ENCODE measurements around the gene TM4SF20. TPM values are rescaled to one million over a fixed set of nuclear protein-coding genes. Genes with fewer than 3 reads are reported as not detected.

Gene TM4SF20
- total and polyA plus RNA-seq, 10 of the 15 experiments (the other 5 are each of a cell fraction or from before 2014, with no cell fraction given): 0.04 to 0.07 TPM; not detected in 8

DNA sequence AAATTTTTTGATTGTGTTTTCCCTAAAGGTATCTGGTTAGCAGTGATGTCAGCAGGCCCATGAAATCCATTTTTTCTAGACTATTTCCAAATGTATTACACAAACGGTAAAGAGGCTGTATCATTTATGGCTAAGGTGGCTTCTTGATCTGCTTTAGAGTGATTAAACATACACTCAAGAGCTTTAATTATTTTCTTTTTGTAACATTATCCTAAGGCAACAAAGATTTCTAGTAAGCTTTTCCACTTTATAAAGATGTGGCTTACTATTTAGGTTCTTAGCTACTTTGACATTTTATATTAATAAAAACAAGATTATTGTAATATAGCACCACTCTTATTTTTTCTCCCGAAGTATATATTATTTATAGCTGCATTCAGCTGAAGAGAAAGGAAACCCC lies 37.6 kb downstream of the TM4SF20 start:
- H3K27me3 ChIP-seq (replicated peaks in 1 of 2; ENCODE audit: control insufficient read depth in 2 of 2, insufficient read depth in 2 of 2, low read length in 1 of 2): no peaks in the 10 kb centered on the region
- no peak overlapping the region for H3K4me3 ChIP-seq
- SMC1A ChIA-PET (ENCODE audit: uncharacterized antibody, unreplicated experiment): interaction anchor here (0.9 kb wide), 1 partner anchor 15 kb away, joined by 4 read pairs; no protein-coding TSS in a partner anchor
- ATAC-seq (no peak), DNase-seq (ENCODE audit: low read depth, low spot score) (no peak), FAIRE-seq (no peak)
- no peak overlapping the region for H2AFZ ChIP-seq (ENCODE audit: control insufficient read depth, low read depth, low read length)
- in situ Hi-C loops (cut with MboI) (no loop called here), intact Hi-C loops (cut with micrococcal nuclease; ENCODE audit: unreplicated experiment) (no loop called here)
- POLR2A ChIA-PET: no interaction called here
- CTCF ChIA-PET: interaction anchor here (1.4 kb wide), 1 partner anchor 14 kb away, joined by 3 read pairs; no protein-coding TSS in a partner anchor
- H3K4me1 ChIP-seq (ENCODE audit: control insufficient read depth, insufficient read depth, low read length): no peaks in the 10 kb centered on the region
- BruUV-seq (replicated peaks): no TSS peak
- no peaks in the 10 kb centered on the region; the same call in 1 of the 2 replicates for H3K79me2 ChIP-seq (ENCODE audit: control insufficient read depth, insufficient read depth, low read length)
- peaks cover 0 to 8% of the 10 kb centered on the region in 2 experiments; a peak in 2 of 4 replicates for H3K36me3 ChIP-seq (ENCODE audit: control insufficient read depth in 2 of 2, insufficient read depth in 2 of 2, low read length in 1 of 2)
- RAD21 ChIA-PET (ENCODE audit: unreplicated experiment): no interaction called here
- TF ChIP-seq SUPT20H (IDR thresholded peaks at IDR 0.05; ENCODE audit: borderline replicate concordance, control insufficient read depth, low read depth, low read length) (no peak), IRF4 (IDR thresholded peaks at IDR 0.05; ENCODE audit: low read depth, low read length) (no peak), SMAD5 (IDR thresholded peaks at IDR 0.05; ENCODE audit: low read depth) (no peak), NFYA (IDR thresholded peaks at IDR 0.05; ENCODE audit: borderline replicate concordance, low read depth, low read length) (no peak), ZBED1 (IDR thresholded peaks at IDR 0.05; ENCODE audit: borderline replicate concordance) (no peak), ASH2L (IDR thresholded peaks at IDR 0.05; ENCODE audit: borderline replicate concordance, low read depth) (no peak), NFXL1 (IDR thresholded peaks at IDR 0.05; ENCODE audit: borderline replicate concordance) (no peak), MTA2 (IDR thresholded peaks at IDR 0.05; ENCODE audit: low read depth) (no peak), ZZZ3 (IDR thresholded peaks at IDR 0.05; ENCODE audit: control insufficient read depth, insufficient read length, low read depth) (no peak), RBBP5 (conservative IDR thresholded peaks at IDR 0.05) (no peak), EED (IDR thresholded peaks at IDR 0.05; ENCODE audit: low read depth) (no peak)
- TF ChIP-seq, protein P1, sequence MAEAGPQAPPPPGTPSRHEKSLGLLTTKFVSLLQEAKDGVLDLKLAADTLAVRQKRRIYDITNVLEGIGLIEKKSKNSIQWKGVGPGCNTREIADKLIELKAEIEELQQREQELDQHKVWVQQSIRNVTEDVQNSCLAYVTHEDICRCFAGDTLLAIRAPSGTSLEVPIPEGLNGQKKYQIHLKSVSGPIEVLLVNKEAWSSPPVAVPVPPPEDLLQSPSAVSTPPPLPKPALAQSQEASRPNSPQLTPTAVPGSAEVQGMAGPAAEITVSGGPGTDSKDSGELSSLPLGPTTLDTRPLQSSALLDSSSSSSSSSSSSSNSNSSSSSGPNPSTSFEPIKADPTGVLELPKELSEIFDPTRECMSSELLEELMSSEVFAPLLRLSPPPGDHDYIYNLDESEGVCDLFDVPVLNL (IDR thresholded peaks at IDR 0.05; ENCODE audit: low read depth, low read length): no peak
- TF ChIP-seq, protein P2, sequence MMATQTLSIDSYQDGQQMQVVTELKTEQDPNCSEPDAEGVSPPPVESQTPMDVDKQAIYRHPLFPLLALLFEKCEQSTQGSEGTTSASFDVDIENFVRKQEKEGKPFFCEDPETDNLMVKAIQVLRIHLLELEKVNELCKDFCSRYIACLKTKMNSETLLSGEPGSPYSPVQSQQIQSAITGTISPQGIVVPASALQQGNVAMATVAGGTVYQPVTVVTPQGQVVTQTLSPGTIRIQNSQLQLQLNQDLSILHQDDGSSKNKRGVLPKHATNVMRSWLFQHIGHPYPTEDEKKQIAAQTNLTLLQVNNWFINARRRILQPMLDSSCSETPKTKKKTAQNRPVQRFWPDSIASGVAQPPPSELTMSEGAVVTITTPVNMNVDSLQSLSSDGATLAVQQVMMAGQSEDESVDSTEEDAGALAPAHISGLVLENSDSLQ (IDR thresholded peaks at IDR 0.05): no peak
- TF ChIP-seq, protein P3, sequence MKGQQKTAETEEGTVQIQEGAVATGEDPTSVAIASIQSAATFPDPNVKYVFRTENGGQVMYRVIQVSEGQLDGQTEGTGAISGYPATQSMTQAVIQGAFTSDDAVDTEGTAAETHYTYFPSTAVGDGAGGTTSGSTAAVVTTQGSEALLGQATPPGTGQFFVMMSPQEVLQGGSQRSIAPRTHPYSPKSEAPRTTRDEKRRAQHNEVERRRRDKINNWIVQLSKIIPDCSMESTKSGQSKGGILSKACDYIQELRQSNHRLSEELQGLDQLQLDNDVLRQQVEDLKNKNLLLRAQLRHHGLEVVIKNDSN (IDR thresholded peaks at IDR 0.05; ENCODE audit: borderline replicate concordance, extremely low read length, insufficient read depth, low read depth, low read length): no peak
- no peaks in the 10 kb centered on the region for H3K9me3 ChIP-seq (replicated peaks; ENCODE audit: control insufficient read depth, insufficient read depth, low read length)
- no peak overlapping the region for H3K4me2 ChIP-seq (ENCODE audit: control insufficient read depth, insufficient read depth)
- no peaks in the 10 kb centered on the region for H4K20me1 ChIP-seq (ENCODE audit: control insufficient read depth, insufficient read depth)
- no peak overlapping the region for H3K27ac ChIP-seq (ENCODE audit: control insufficient read depth, insufficient read depth)
- H3K9ac ChIP-seq (ENCODE audit: control insufficient read depth, insufficient read depth, low read length): no peak overlapping the region
- 98% methylated on average over 2 of the region's 2 CpGs for WGBS (ENCODE audit: insufficient coverage, insufficient replicate concordance, low lambda C conversion rate, missing lambda C conversion rate)

All from GM12878 (cell line).